Pancreas (tissue), 10 donors: ENCODE measurements around the gene SHMT1. TPM values are rescaled to one million over a fixed set of nuclear protein-coding genes. Genes with fewer than 3 reads are reported as not detected.

Source experiments
- ATAC-seq, 4 donors: fragments of 200-7000 bp; cut with Tn5 transposase; one replicate each; pipeline versions ENCODE4 v1.8.0 to v1.9.1; 2020; ENCODE audit warnings: mild to moderate bottlenecking in 4 of 4, moderate library complexity in 4 of 4
- DNase-seq, 6 donors: peaks; one replicate each; pipeline ENCODE4 v3.0.0-alpha.2; 2020
- FAIRE-seq: peaks from 2 replicates; lab custom pipeline; 2012; peaks lifted over from hg19 to GRCh38; lab: Jason Lieb, UNC
- H3K27ac ChIP-seq, 4 donors: fragments of 200-600 bp; sonication (generic); 1 replicate in 3 of 4; 2 replicates in 1 of 4; pipeline versions ENCODE4 v1.5.0 to v1.8.0; 2020
- H3K27me3 ChIP-seq, 4 donors: fragments of 200-600 bp; one replicate each; pipeline ENCODE4 v1.8.0; 2021
- H3K36me3 ChIP-seq, 3 donors: fragments of 200-600 bp; sonication (generic) in 1 of 3; one replicate each; pipeline versions ENCODE4 v1.5.0 to v1.8.0; 2020 to 2021
- H3K4me1 ChIP-seq, 3 donors: fragments of 200-600 bp; one replicate each; pipeline ENCODE4 v1.8.0; 2021
- H3K4me3 ChIP-seq, 4 donors: fragments of 200-600 bp; sonication (generic) in 2 of 4; one replicate each; pipeline versions ENCODE4 v1.5.0 to v1.8.0; 2020 to 2021
- H3K9me3 ChIP-seq, 4 donors: fragments of 200-600 bp; one replicate each; pipeline ENCODE4 v1.8.0; 2021
- WGBS, 2 donors: extraction: QIAGEN DNeasy Blood & Tissue Kit; methylation state at CpG; one replicate each; pipeline ENCODE4 v1.1.7; 2013; 5-methylcytosine and 5-hydroxymethylcytosine counted together
- intact Hi-C, 3 donors: fragments of 100-400 bp; cut with DNase I; formaldehyde crosslinking; loops; one replicate each; pipeline versions ENCODE4 v1.11.1 to v1.14.2; 2022
- polyA plus RNA-seq, 2 donors: library from polyadenylated mRNA; stranded (reverse); fragments of 200-250 nt; gene quantifications; one replicate each; pipeline ENCODE4 v1.2.3, GENCODE V29; 2013
- total RNA-seq, 6 donors: library from RNA; stranded (reverse); fragmentation: NEBNext Ultra II Directional in 4 of 6; extraction: Animal tissue kit (Norgen Biotek cat#: 25700) in 4 of 6; gene quantifications; one replicate each; pipeline versions ENCODE4 v1.2.1 to v1.2.4, GENCODE V29; 2021 to 2023
- TF ChIP-seq, protein P1 (sequence below), 4 donors: fragments of 200-600 bp; sonication (generic) in 3 of 4; IDR thresholded peaks; one replicate each; pipeline versions ENCODE4 v1.5.0 to v1.8.0; 2021; ENCODE audit warnings: antibody characterized with exemption in 4 of 4
- donor health status: healthy with polysubstance abuse.
- donor health status: DM: no; HTN: no; CAD: no; lungs with moderate emphysema.
- donor health status: DM: no; HTN: no; CAD: no.
- donor health status: control.
- donor health status: control.
- donor health status: Bipolar disorder and iron deficiency.
- donor health status: DM: yes; HTN: yes; CAD: no.
- donor health status: DM: no; HTN: no; CAD: no.
- donor health status: DM: no; HTN: no; CAD: no.
- donor health status: DM: yes; HTN: yes; CAD: no.

SHMT1 gene
- total and polyA plus RNA-seq, 8 donors: 5.8 to 14.3 (median 11.2) TPM

GRCh38 chr17:18331879-18332278 lies 31.5 kb downstream of the SHMT1 start:
- no peak for ATAC-seq
- no peaks in the 10 kb centered on the region for H3K4me1 ChIP-seq
- DNase-seq: no peak
- H3K36me3 ChIP-seq: peaks cover 0 to 16% (median 3%) of the 10 kb centered on the region in 3 donors
- TF ChIP-seq, protein P1, sequence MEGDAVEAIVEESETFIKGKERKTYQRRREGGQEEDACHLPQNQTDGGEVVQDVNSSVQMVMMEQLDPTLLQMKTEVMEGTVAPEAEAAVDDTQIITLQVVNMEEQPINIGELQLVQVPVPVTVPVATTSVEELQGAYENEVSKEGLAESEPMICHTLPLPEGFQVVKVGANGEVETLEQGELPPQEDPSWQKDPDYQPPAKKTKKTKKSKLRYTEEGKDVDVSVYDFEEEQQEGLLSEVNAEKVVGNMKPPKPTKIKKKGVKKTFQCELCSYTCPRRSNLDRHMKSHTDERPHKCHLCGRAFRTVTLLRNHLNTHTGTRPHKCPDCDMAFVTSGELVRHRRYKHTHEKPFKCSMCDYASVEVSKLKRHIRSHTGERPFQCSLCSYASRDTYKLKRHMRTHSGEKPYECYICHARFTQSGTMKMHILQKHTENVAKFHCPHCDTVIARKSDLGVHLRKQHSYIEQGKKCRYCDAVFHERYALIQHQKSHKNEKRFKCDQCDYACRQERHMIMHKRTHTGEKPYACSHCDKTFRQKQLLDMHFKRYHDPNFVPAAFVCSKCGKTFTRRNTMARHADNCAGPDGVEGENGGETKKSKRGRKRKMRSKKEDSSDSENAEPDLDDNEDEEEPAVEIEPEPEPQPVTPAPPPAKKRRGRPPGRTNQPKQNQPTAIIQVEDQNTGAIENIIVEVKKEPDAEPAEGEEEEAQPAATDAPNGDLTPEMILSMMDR (IDR thresholded peaks at IDR 0.05): no peak
- intact Hi-C loops: no loop called here
- no peaks in the 10 kb centered on the region for H3K9me3 ChIP-seq
- 84 to 88% methylated on average over 9 of the region's 9 CpGs for WGBS, 2 donors
- H3K4me3 ChIP-seq: no peak overlapping the region
- no peaks in the 10 kb centered on the region for H3K27me3 ChIP-seq
- no peak overlapping the region for H3K27ac ChIP-seq
- no peak for FAIRE-seq

DNA sequence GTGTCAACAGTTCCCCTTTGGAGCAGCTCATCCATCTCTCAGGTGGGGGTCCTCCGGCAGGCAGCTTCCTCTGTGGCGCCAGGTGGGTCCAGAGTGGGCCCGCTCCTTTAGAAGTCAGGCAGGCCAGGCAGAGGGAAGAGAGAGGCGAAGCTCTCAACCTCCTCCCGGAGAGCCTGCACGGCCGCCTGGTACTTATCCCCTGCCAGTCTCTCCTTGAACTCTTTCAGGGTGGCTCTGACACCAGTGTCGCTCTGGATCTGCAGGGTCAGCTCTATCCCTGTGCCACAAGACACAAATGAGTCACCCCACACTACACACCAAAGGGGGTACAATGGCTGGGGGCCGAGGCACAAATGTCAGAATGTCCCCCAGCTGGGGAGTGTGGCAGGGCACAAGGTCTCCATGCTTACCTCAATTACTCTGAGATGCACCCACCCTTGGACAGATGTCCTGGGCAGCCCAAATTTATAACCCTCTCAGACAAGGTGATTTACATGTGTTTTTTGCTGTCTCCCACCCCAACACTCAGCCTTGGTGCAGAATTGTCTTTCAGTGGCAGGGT lies 34.6 kb downstream of the SHMT1 start:
- Histone ChIP-seq H3K4me3 (no peak overlapping the region), H3K27ac (no peak overlapping the region), H3K4me1 (no peaks in the 10 kb centered on the region), H3K27me3 (no peaks in the 10 kb centered on the region), H3K36me3 (peaks cover 0 to 24% (median 3%) of the 10 kb centered on the region in 3 donors), H3K9me3 (no peaks in the 10 kb centered on the region)
- intact Hi-C loops: no loop called here
- FAIRE-seq: no peak
- TF ChIP-seq, protein P1 (IDR thresholded peaks at IDR 0.05): no peak
- WGBS, 2 donors: 92 to 93% methylated on average over 9 of the region's 9 CpGs
- no peak for DNase-seq
- no peak for ATAC-seq

DNA sequence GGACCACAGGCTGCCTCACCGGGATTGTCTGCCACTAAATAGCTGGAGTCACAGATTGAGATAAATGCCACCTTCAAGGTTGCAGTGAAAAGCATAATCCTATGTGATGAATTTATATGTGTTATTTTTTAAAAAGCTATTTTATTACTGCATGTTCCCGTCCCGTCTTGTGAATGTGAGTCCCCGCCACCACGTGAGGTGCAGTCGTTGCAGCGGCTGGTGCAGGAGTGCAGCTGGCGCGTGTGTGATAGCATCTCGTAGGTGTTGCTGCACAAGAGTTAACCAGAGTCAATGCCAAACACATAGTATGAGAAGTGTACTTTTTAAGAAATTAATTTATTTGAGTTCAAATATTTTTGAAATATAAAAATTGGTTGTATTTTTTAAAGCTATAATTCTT lies 35.8 kb downstream of the SHMT1 start:
- TF ChIP-seq, protein P1 (IDR thresholded peaks at IDR 0.05): no peak
- DNase-seq: no peak
- Histone ChIP-seq H3K9me3 (no peaks in the 10 kb centered on the region), H3K27me3 (no peaks in the 10 kb centered on the region), H3K4me3 (no peak overlapping the region), H3K4me1 (no peaks in the 10 kb centered on the region), H3K27ac (no peak overlapping the region), H3K36me3 (peaks cover 0 to 36% (median 3%) of the 10 kb centered on the region in 3 donors)
- intact Hi-C loops: no loop called here
- ATAC-seq: no peak
- FAIRE-seq: no peak
- WGBS, 2 donors: 89% methylated on average over 10 of the region's 10 CpGs

- Histone ChIP-seq H3K27ac (no peak overlapping the region), H3K4me1 (no peaks in the 10 kb centered on the region), H3K4me3 (no peak overlapping the region), H3K9me3 (no peaks in the 10 kb centered on the region), H3K36me3 (peaks cover 0 to 40% (median 3%) of the 10 kb centered on the region in 3 donors), H3K27me3 (no peaks in the 10 kb centered on the region)
- DNase-seq: no peak
- 75 to 80% methylated on average over 2 of the region's 2 CpGs for WGBS, 2 donors
- intact Hi-C loops: no loop called here
- TF ChIP-seq, protein P1 (IDR thresholded peaks at IDR 0.05): no peak
- ATAC-seq: no peak
- no peak for FAIRE-seq
Measured at GRCh38 chr17:18327093-18327492, 36.3 kb downstream of the SHMT1 start.

DNA sequence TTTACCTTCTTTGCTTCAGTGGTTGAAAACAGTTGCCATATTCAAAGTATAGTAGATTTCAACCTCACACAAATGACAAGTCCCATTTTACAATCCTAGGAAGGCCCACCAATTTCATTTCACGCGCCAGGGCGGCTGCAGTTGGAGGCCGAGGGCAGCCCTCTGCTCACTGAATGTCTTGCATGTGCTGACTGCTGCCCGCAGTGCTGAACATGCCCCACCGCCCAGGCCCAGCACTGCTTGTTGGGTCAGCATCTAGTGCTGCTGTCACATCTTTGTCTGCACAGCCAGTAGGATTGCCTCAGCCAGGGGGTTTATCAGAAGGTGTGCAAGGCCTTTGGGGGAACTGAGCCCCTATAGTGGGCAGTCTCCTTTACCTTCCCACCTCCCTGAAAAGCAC lies 36.8 kb downstream of the SHMT1 start:
- Histone ChIP-seq H3K4me3 (no peak overlapping the region), H3K27ac (no peak overlapping the region), H3K9me3 (no peaks in the 10 kb centered on the region), H3K36me3 (peaks cover 0 to 40% (median 3%) of the 10 kb centered on the region in 3 donors), H3K27me3 (no peaks in the 10 kb centered on the region), H3K4me1 (no peaks in the 10 kb centered on the region)
- no peak for DNase-seq
- FAIRE-seq: no peak
- TF ChIP-seq, protein P1 (IDR thresholded peaks at IDR 0.05): no peak
- WGBS, 2 donors: 94 to 95% methylated on average over 6 of the region's 6 CpGs
- ATAC-seq: no peak
- intact Hi-C loops: no loop called here
